GM12878 (cell line): Measurements from ENCODE around the gene DYNC1LI1. TPM values are rescaled to one million over a fixed set of nuclear protein-coding genes. Genes with fewer than 3 reads are reported as not detected.

Experiments used
- ATAC-seq: fragments of 200-7000 bp; cut with Tn5 transposase; 3 replicates; pipeline ENCODE4 v1.9.1; 2020; ENCODE audit warnings: mild to moderate bottlenecking, moderate library complexity
- BruUV-seq: library from RNA; stranded (reverse); fragments of 400-500 nt; replicated peaks from 2 replicates; lab custom pipeline; 2021; lab: Mats Ljungman, UMichigan
- CTCF ChIA-PET: fragments of 300-600 bp; sonication (Branson Sonifier 250); formaldehyde crosslinking; extraction: SDS; loops from one replicate; lab custom pipeline; 2021; ENCODE audit warnings: inconsistent platforms; lab: Yijun Ruan, JAX
- POLR2A ChIA-PET: fragments of 350-600 bp; formaldehyde crosslinking; extraction: SDS; loops from one replicate; lab custom pipeline; 2021; ENCODE audit warnings: inconsistent platforms; lab: Charles Lee
- RAD21 ChIA-PET: fragments of 300-600 bp; sonication (Branson Sonifier 250); formaldehyde crosslinking; loops from one replicate; lab custom pipeline; 2023; ENCODE audit warnings: antibody characterized with exemption; ENCODE audit not compliant: unreplicated experiment; lab: Charles Lee
- SMC1A ChIA-PET: fragments of 300-600 bp; sonication (Branson Sonifier 250); formaldehyde crosslinking; loops from one replicate; lab custom pipeline; 2023; ENCODE audit not compliant: unreplicated experiment, uncharacterized antibody; lab: Charles Lee
- DNase-seq: peaks from one replicate; pipeline ENCODE4 v3.0.0-alpha.2; 2011; ENCODE audit warnings: low read depth, low spot score
- FAIRE-seq: peaks from 3 replicates; lab custom pipeline; 2011; peaks lifted over from hg19 to GRCh38; lab: Jason Lieb, UNC
- H2AFZ ChIP-seq: 2 replicates; pipeline ENCODE4 v1.6.0; 2011; ENCODE audit warnings: low read depth, low read length, control low read depth; ENCODE audit not compliant: control insufficient read depth
- H3K27ac ChIP-seq: 2 replicates; pipeline ENCODE4 v1.5.1; 2011; ENCODE audit warnings: control low read depth; ENCODE audit not compliant: control insufficient read depth, insufficient read depth
- H3K27me3 ChIP-seq, 2 experiments: replicated peaks in 1 of 2; 2 replicates each; pipeline versions ENCODE4 v1.6.0 to v1.6.1; 2011; ENCODE audit warnings: low read length in 1 of 2; ENCODE audit not compliant: control insufficient read depth in 2 of 2, insufficient read depth in 2 of 2
- H3K36me3 ChIP-seq, 2 experiments: 2 replicates each; pipeline ENCODE4 v1.5.1; 2011; ENCODE audit warnings: low read length in 1 of 2; ENCODE audit not compliant: control insufficient read depth in 2 of 2, insufficient read depth in 2 of 2
- H3K4me1 ChIP-seq: 2 replicates; pipeline ENCODE4 v1.6.1; 2011; ENCODE audit warnings: mild to moderate bottlenecking, low read length, moderate library complexity, mixed read lengths; ENCODE audit not compliant: control insufficient read depth, insufficient read depth
- H3K4me2 ChIP-seq: 2 replicates; pipeline ENCODE4 v1.6.0; 2011; ENCODE audit warnings: control low read depth; ENCODE audit not compliant: control insufficient read depth, insufficient read depth
- H3K4me3 ChIP-seq: fragments of 200-600 bp; sonication (generic); 2 replicates; pipeline ENCODE4 v1.5.1; 2016
- H3K79me2 ChIP-seq: 2 replicates; pipeline ENCODE4 v1.6.0; 2011; ENCODE audit warnings: low read length; ENCODE audit not compliant: control insufficient read depth, insufficient read depth
- H3K9ac ChIP-seq: 2 replicates; pipeline ENCODE4 v1.8.0; 2011; ENCODE audit warnings: low read length, control low read depth, mixed read lengths; ENCODE audit not compliant: control insufficient read depth, insufficient read depth
- H3K9me3 ChIP-seq: replicated peaks from 3 replicates; pipeline ENCODE4 v1.5.1; 2011; ENCODE audit warnings: mild to moderate bottlenecking, low read length; ENCODE audit not compliant: control insufficient read depth, insufficient read depth
- H4K20me1 ChIP-seq: 2 replicates; pipeline ENCODE4 v1.6.0; 2011; ENCODE audit not compliant: control insufficient read depth, insufficient read depth
- FOS ChIP-seq: IDR thresholded peaks from 3 replicates; pipeline ENCODE4 v1.6.1; 2011; ENCODE audit warnings: borderline replicate concordance; ENCODE audit not compliant: insufficient read length; ENCODE audit errors: extremely low read depth
- GABPA ChIP-seq: IDR thresholded peaks from 2 replicates; pipeline ENCODE4 v1.6.1; 2014; ENCODE audit warnings: antibody characterized with exemption, low read depth, mild to moderate bottlenecking, inconsistent platforms
- HCFC1 ChIP-seq: fragments of 150-350 bp; IDR thresholded peaks from 2 replicates; pipeline ENCODE4 v1.6.1; 2014; ENCODE audit warnings: low read length
- JUNB ChIP-seq: IDR thresholded peaks from 2 replicates; pipeline ENCODE4 v1.6.1; 2016; ENCODE audit warnings: antibody characterized with exemption, mild to moderate bottlenecking
- KAT2A ChIP-seq: conservative IDR thresholded peaks from 2 replicates; pipeline ENCODE4 v1.6.1; 2011; ENCODE audit warnings: low read depth, low read length; ENCODE audit not compliant: control insufficient read depth
- MAX ChIP-seq: IDR thresholded peaks from 2 replicates; pipeline ENCODE4 v1.6.1; 2012; ENCODE audit warnings: low read depth, low read length, improper control_type of control experiment
- MEF2B ChIP-seq: fragments of 450-650 bp; IDR thresholded peaks from 2 replicates; pipeline ENCODE4 v1.6.1; 2018; ENCODE audit warnings: mild to moderate bottlenecking, moderate library complexity; ENCODE audit not compliant: partially characterized antibody, poor library complexity, severe bottlenecking
- NRF1 ChIP-seq: conservative IDR thresholded peaks from 2 replicates; pipeline ENCODE4 v1.6.1; 2011; ENCODE audit warnings: mild to moderate bottlenecking, low read depth, low read length, improper control_type of control experiment
- SP1 ChIP-seq: IDR thresholded peaks from one replicate; pipeline ENCODE4 v1.6.1; 2011; ENCODE audit warnings: low read depth, low read length
- SUPT20H ChIP-seq: IDR thresholded peaks from 2 replicates; pipeline ENCODE4 v1.6.1; 2011; ENCODE audit warnings: low read depth, mild to moderate bottlenecking, low read length, moderate library complexity, borderline replicate concordance; ENCODE audit not compliant: control insufficient read depth
- ZNF24 ChIP-seq: fragments of 450-650 bp; IDR thresholded peaks from 2 replicates; pipeline ENCODE4 v1.6.1; 2017; ENCODE audit warnings: antibody characterized with exemption, mild to moderate bottlenecking
- in situ Hi-C: fragments of 300-500 bp; cut with MboI; formaldehyde crosslinking; loops from 9 replicates; pipeline ENCODE4 v1.14.3; 2018; ENCODE audit warnings: mixed read lengths
- intact Hi-C: fragments of 100-400 bp; cut with micrococcal nuclease; formaldehyde crosslinking; loops from one replicate; pipeline ENCODE4 v1.14.2; 2022; ENCODE audit not compliant: unreplicated experiment
- polyA plus RNA-seq, 11 experiments: library from polyadenylated mRNA; depleted of rRNA in 4 of 11; unstranded in 6 of 11; stranded (reverse) in 5 of 11; fragments of >200 nt; fragmentation: Nextera tagmentation in 4 of 11; fragmentation: Illumina TruSeq in 1 of 11; extraction: Ambion mirVana in 4 of 11; extraction: Trizol in 1 of 11; gene quantifications; 1 replicate in 1 of 11; 2 replicates in 10 of 11; pipeline versions ENCODE4 v1.2.1 to v1.2.3, GENCODE V29; 2011 to 2016; ENCODE audit warnings: inconsistent platforms in 2 of 11, missing spikeins in 2 of 11, low read depth in 1 of 11
- total RNA-seq, 4 experiments: library from RNA; depleted of rRNA in 3 of 4; stranded (reverse); fragments of >200 nt in 3 of 4; fragmentation: Illumina TruSeq in 1 of 4; extraction: Trizol in 1 of 4; gene quantifications; 2 replicates each; pipeline versions ENCODE4 v1.2.1 to v1.2.3, GENCODE V29; 2013 to 2021

The DYNC1LI1 gene
- total and polyA plus RNA-seq, 10 of the 15 experiments (the other 5 are each of a cell fraction or from before 2014, with no cell fraction given) = 11.5 to 51.7 (median 32.0) TPM

- no peaks in the 10 kb centered on the region for H4K20me1 ChIP-seq
- RAD21 ChIA-PET = no interaction called here
- H3K4me1 ChIP-seq = no peaks in the 10 kb centered on the region
- no peak overlapping the region for H2AFZ ChIP-seq
- no peaks in the 10 kb centered on the region for H3K79me2 ChIP-seq
- no peak overlapping the region for H3K4me3 ChIP-seq
- POLR2A ChIA-PET = no interaction called here
- intact Hi-C loops (no loop called here), in situ Hi-C loops (no loop called here)
- no peaks in the 10 kb centered on the region for H3K9me3 ChIP-seq
- H3K36me3 ChIP-seq = peaks cover 0 to 7% of the 10 kb centered on the region in 2 experiments; a peak in 3 of 4 replicates
- CTCF ChIA-PET = interaction anchor here (0.7 to 1.5 kb wide), 2 partner anchors 16 to 34 kb away, joined by 3 to 4 read pairs; no protein-coding TSS in a partner anchor
- ATAC-seq (no peak), FAIRE-seq (no peak), DNase-seq (no peak)
- BruUV-seq = no TSS peak
- no peak overlapping the region for H3K4me2 ChIP-seq
- TF ChIP-seq SUPT20H (no peak), ZNF24 (no peak), FOS (no peak), SP1 (no peak), MEF2B (no peak), NRF1 (no peak), KAT2A (no peak), JUNB (no peak), GABPA (no peak), HCFC1 (no peak), MAX (no peak)
- SMC1A ChIA-PET = interaction anchor here (1.4 kb wide), 1 partner anchor 12 kb away, joined by 4 read pairs; no protein-coding TSS in a partner anchor
- no peak overlapping the region for H3K9ac ChIP-seq
- no peak overlapping the region for H3K27ac ChIP-seq
- no peaks in the 10 kb centered on the region for H3K27me3 ChIP-seq
Measured at GRCh38 chr3:32525720-32526119, 44.9 kb downstream of the DYNC1LI1 start.
